Keratinocyte (primary cell): ENCODE data around the gene FAM117A. TPM values are rescaled to one million over a fixed set of nuclear protein-coding genes. Genes with fewer than 3 reads are reported as not detected.

Experiments used
- DNase-seq: peaks from one replicate; pipeline ENCODE4 v3.0.0-alpha.2; 2011; ENCODE audit warnings: low read depth, missing footprints, low spot score
- FAIRE-seq: peaks from 2 replicates; lab custom pipeline; 2011; peaks lifted over from hg19 to GRCh38; lab: Jason Lieb, UNC
- H2AFZ ChIP-seq: 2 replicates; pipeline ENCODE4 v1.6.0; 2012; ENCODE audit warnings: low read length, control low read depth, inconsistent platforms; ENCODE audit not compliant: control insufficient read depth
- H3K27ac ChIP-seq: 2 replicates; pipeline ENCODE4 v1.5.1; 2011; ENCODE audit warnings: low read length; ENCODE audit not compliant: control insufficient read depth, insufficient read depth
- H3K27me3 ChIP-seq: 3 replicates; pipeline ENCODE4 v1.6.0; 2011; ENCODE audit warnings: low read length; ENCODE audit not compliant: control insufficient read depth, insufficient read depth; ENCODE audit errors: extremely low read depth
- H3K36me3 ChIP-seq, 2 experiments: 2 replicates in 1 of 2; 3 replicates in 1 of 2; pipeline ENCODE4 v1.5.1; 2011; ENCODE audit warnings: low read length in 2 of 2, mild to moderate bottlenecking in 1 of 2; ENCODE audit not compliant: control insufficient read depth in 2 of 2, insufficient read depth in 2 of 2; ENCODE audit errors: extremely low read depth in 1 of 2
- H3K4me1 ChIP-seq: 3 replicates; pipeline ENCODE4 v1.5.1; 2011; ENCODE audit warnings: low read length; ENCODE audit not compliant: control insufficient read depth, insufficient read depth; ENCODE audit errors: extremely low read depth
- H3K4me2 ChIP-seq: 3 replicates; pipeline ENCODE4 v1.6.0; 2011; ENCODE audit warnings: low read depth, low read length; ENCODE audit not compliant: control insufficient read depth, insufficient read depth; ENCODE audit errors: extremely low read depth
- H3K4me3 ChIP-seq, 3 experiments: fragments of 200-600 bp in 1 of 3; sonication (generic) in 1 of 3; 2 replicates in 2 of 3; 3 replicates in 1 of 3; pipeline ENCODE4 v1.5.1; 2011 to 2016; ENCODE audit warnings: low read length in 3 of 3, mild to moderate bottlenecking in 3 of 3, control low read depth in 2 of 3, inconsistent platforms in 1 of 3, low read depth in 1 of 3, mixed read lengths in 1 of 3, mixed run types in 1 of 3, moderate library complexity in 1 of 3; ENCODE audit not compliant: control insufficient read depth in 2 of 3, insufficient read depth in 2 of 3; ENCODE audit errors: extremely low read depth in 1 of 3
- H3K79me2 ChIP-seq: 2 replicates; pipeline ENCODE4 v1.6.0; 2012; ENCODE audit warnings: low read length; ENCODE audit not compliant: control insufficient read depth, insufficient read depth
- H3K9ac ChIP-seq: 3 replicates; pipeline ENCODE4 v1.6.0; 2011; ENCODE audit warnings: low read length; ENCODE audit not compliant: control insufficient read depth, insufficient read depth; ENCODE audit errors: extremely low read depth
- H3K9me1 ChIP-seq: 3 replicates; pipeline ENCODE4 v1.6.0; 2011; ENCODE audit warnings: low read length; ENCODE audit not compliant: control insufficient read depth, insufficient read depth; ENCODE audit errors: extremely low read depth
- H3K9me3 ChIP-seq: 2 replicates; pipeline ENCODE4 v1.5.1; 2012; ENCODE audit warnings: low read depth, low read length; ENCODE audit not compliant: control insufficient read depth
- H4K20me1 ChIP-seq: 3 replicates; pipeline ENCODE4 v1.6.0; 2011; ENCODE audit warnings: low read length; ENCODE audit not compliant: control insufficient read depth, insufficient read depth; ENCODE audit errors: extremely low read depth
- CTCF ChIP-seq, 3 experiments: IDR thresholded peaks in 1 of 3; conservative IDR thresholded peaks in 1 of 3; optimal IDR thresholded peaks in 1 of 3; 2 replicates in 2 of 3; 3 replicates in 1 of 3; pipeline versions ENCODE3 to v1.5.1; 2011; ENCODE audit warnings: low read length in 3 of 3, mild to moderate bottlenecking in 3 of 3, moderate library complexity in 2 of 3, control low read depth in 1 of 3, inconsistent platforms in 1 of 3; ENCODE audit not compliant: insufficient read depth in 2 of 3; ENCODE audit errors: extremely low read depth in 1 of 3
- EZH2 ChIP-seq: IDR thresholded peaks from one replicate; pipeline ENCODE4 v1.6.1; 2012; ENCODE audit warnings: inconsistent platforms, mild to moderate bottlenecking, low read length, moderate library complexity
- dilution Hi-C: fragments of 300-500 bp; cut with MboI; formaldehyde crosslinking; loops from one replicate; pipeline ENCODE4 v1.7.0; 2020; ENCODE audit warnings: low sequenced_read_pairs; ENCODE audit not compliant: extremely low pct_ligation_motif_present
- polyA plus RNA-seq, 5 experiments: library from polyadenylated mRNA; depleted of rRNA in 3 of 5; stranded (reverse) in 3 of 5; stranded (forward) in 1 of 5; unstranded in 1 of 5; fragments of >200 nt; gene quantifications; 1 replicate in 1 of 5; 2 replicates in 3 of 5; 3 replicates in 1 of 5; pipeline versions ENCODE4 v1.2.1 to v1.2.3, GENCODE V29; 2011 to 2012; ENCODE audit warnings: missing spikeins in 2 of 5, low read depth in 1 of 5, low replicate concordance in 1 of 5

FAM117A gene
- polyA plus RNA-seq, 1 donor (not counting 4 experiments of a cell fraction or from before 2014, with no cell fraction given) = 4.7 TPM

GRCh38 chr17:49746791-49747490 lies 17.0 kb downstream of the FAM117A start:
- TF ChIP-seq EZH2 (no peak), CTCF (optimal IDR thresholded peaks at IDR 0.05 in 1 of 3, IDR thresholded peaks at IDR 0.05 in 1 of 3, conservative IDR thresholded peaks at IDR 0.05 in 1 of 3; ENCODE audit: extremely low read depth in 1 of 3, insufficient read depth in 2 of 3, low read length in 3 of 3) (no peak)
- Histone ChIP-seq H3K9me1 (no peaks in the 10 kb centered on the region), H3K27ac (no peak overlapping the region), H4K20me1 (no peaks in the 10 kb centered on the region), H3K4me1 (peaks cover 9% of the 10 kb centered on the region), H3K4me3 (no peak overlapping the region), H3K9me3 (no peaks in the 10 kb centered on the region), H3K27me3 (no peaks in the 10 kb centered on the region), H3K9ac (no peak overlapping the region), H3K36me3 (no peaks in the 10 kb centered on the region), H2AFZ (no peak overlapping the region), H3K4me2 (no peak overlapping the region), H3K79me2 (no peaks in the 10 kb centered on the region)
- FAIRE-seq (no peak), DNase-seq (no peak)
- dilution Hi-C loops = no loop called here

- Histone ChIP-seq H3K36me3 (no peaks in the 10 kb centered on the region), H3K4me2 (no peak overlapping the region), H3K79me2 (no peaks in the 10 kb centered on the region), H3K4me3 (no peak overlapping the region), H3K27ac (no peak overlapping the region), H2AFZ (no peak overlapping the region), H4K20me1 (no peaks in the 10 kb centered on the region), H3K9me1 (no peaks in the 10 kb centered on the region), H3K9me3 (no peaks in the 10 kb centered on the region), H3K4me1 (peaks cover 23% of the 10 kb centered on the region), H3K9ac (no peak overlapping the region), H3K27me3 (no peaks in the 10 kb centered on the region)
- dilution Hi-C loops = no loop called here
- no peak for TF ChIP-seq CTCF (optimal IDR thresholded peaks at IDR 0.05 in 1 of 3, IDR thresholded peaks at IDR 0.05 in 1 of 3, conservative IDR thresholded peaks at IDR 0.05 in 1 of 3; ENCODE audit: extremely low read depth in 1 of 3, insufficient read depth in 2 of 3, low read length in 3 of 3)
- FAIRE-seq (no peak), DNase-seq (no peak)
These were observed 18.5 kb downstream of the FAM117A start for GRCh38 chr17:49745175-49746139.
